Retinal pigment epithelial cell (primary cell): ENCODE results near the gene NPHS1.
A peak's percentile ranks its signal among the peaks of the same experiment; 100 is the strongest.

Source experiments
- DNase-seq: peaks from one replicate; pipeline ENCODE4 v3.0.0-alpha.2; 2010; ENCODE audit warnings: low read depth
- H3K4me3 ChIP-seq: 2 replicates; pipeline ENCODE4 v1.5.1; 2011; ENCODE audit warnings: mild to moderate bottlenecking, low read length, control low read depth, moderate library complexity
- CTCF ChIP-seq: conservative IDR thresholded peaks from 2 replicates; pipeline ENCODE4 v1.5.1; 2011; ENCODE audit warnings: low read depth, low read length, control low read depth, inconsistent platforms

Gene NPHS1

GRCh38 chr19:35833972-35834371 lies 18.3 kb downstream of the NPHS1 start:
- TF ChIP-seq CTCF = no peak
- no peak for DNase-seq
- no peak overlapping the region for H3K4me3 ChIP-seq

GRCh38 chr19:35832054-35832453 lies 20.2 kb downstream of the NPHS1 start:
- H3K4me3 ChIP-seq = no peak overlapping the region
- TF ChIP-seq CTCF = no peak
- no peak for DNase-seq

- no peak for TF ChIP-seq CTCF
- H3K4me3 ChIP-seq = no peak overlapping the region
- no peak for DNase-seq
These were observed 21.3 kb downstream of the NPHS1 start for GRCh38 chr19:35830986-35831385.

GRCh38 chr19:35828692-35829301 lies 23.5 kb downstream of the NPHS1 start:
- peak; percentile 14 for DNase-seq

GRCh38 chr19:35824150-35824549 lies 28.2 kb downstream of the NPHS1 start:
- no peak for DNase-seq
- no peak overlapping the region for H3K4me3 ChIP-seq
- TF ChIP-seq CTCF = no peak

More at GRCh38 chr19:35828692-35829301, 23.5 kb downstream of the NPHS1 start:
- no peak overlapping the region for H3K4me3 ChIP-seq
- no peak for TF ChIP-seq CTCF

- no peak for TF ChIP-seq CTCF
- H3K4me3 ChIP-seq = no peak overlapping the region
- no peak for DNase-seq
These were observed 29.7 kb downstream of the NPHS1 start for GRCh38 chr19:35822579-35822978.

- no peak for DNase-seq
- no peak overlapping the region for H3K4me3 ChIP-seq
- TF ChIP-seq CTCF = no peak
These were observed 33.9 kb downstream of the NPHS1 start for GRCh38 chr19:35818445-35818844.
